Measurements from ENCODE around the gene PSIP1. TPM values are rescaled to one million over a fixed set of nuclear protein-coding genes. Genes with fewer than 3 reads are reported as not detected.

The PSIP1 gene
- polyA plus RNA-seq, 2 donors, result 14.4 to 15.0 TPM

DNA sequence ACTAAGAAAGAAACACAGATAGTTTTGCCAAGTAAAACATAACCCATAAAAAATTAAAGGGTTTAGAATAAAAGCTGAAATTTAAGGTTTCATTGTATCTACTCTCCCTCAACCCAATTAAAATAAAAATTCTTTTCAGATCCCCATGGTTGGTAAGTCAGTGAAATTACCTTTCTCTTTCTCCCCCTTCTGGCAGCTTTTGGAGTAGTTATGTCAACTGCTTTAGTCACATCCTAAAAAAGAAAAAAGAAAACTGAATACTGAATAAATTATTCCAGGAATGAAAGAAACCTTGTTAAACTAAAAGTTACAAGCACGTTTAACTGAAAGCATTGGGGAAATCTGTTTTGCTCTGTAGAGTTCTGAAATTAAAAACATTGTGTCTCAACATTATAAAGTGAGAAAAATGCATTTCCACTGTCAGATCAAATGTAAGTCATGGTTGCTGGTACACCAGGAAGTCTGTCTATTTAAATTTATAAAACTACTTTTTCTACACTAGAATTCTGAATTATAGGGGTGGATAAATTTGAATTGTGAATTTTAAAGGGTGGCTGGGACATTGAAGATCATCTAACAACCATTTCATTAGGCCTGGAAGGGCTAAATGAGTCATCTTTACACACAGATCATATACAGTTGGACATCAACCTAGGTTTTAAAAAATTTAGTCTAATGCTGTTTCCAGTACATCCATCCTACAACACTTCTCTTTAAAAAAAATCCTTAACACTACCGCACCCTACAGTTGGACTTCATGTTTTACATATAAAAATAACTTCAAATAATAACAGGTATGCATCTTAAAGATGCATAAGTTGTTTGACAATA, 24.7 kb downstream of the PSIP1 start:
- Histone ChIP-seq H3K4me1 (ENCODE audit: control insufficient read depth in 2 of 2, insufficient read depth in 2 of 2, low read length in 1 of 2) (no peaks in the 10 kb centered on the region), H3K27ac (ENCODE audit: low read depth in 2 of 2, low read length in 1 of 2) (no peak overlapping the region), H3K27me3 (ENCODE audit: control insufficient read depth in 1 of 2, insufficient read depth in 2 of 2, low read length in 2 of 2) (no peaks in the 10 kb centered on the region), H3K36me3 (ENCODE audit: control insufficient read depth in 2 of 2, insufficient read depth in 2 of 2, low read length in 1 of 2) (no peaks in the 10 kb centered on the region), H3K9me3 (ENCODE audit: control insufficient read depth in 2 of 2, insufficient read depth in 1 of 2, low read depth in 1 of 2, low read length in 1 of 2) (no peaks in the 10 kb centered on the region), H3K4me3 (ENCODE audit: low read depth in 1 of 2, low read length in 2 of 2) (no peak overlapping the region)
- 58 to 72% methylated on average over 2 of the region's 2 CpGs for WGBS, 2 donors

DNA sequence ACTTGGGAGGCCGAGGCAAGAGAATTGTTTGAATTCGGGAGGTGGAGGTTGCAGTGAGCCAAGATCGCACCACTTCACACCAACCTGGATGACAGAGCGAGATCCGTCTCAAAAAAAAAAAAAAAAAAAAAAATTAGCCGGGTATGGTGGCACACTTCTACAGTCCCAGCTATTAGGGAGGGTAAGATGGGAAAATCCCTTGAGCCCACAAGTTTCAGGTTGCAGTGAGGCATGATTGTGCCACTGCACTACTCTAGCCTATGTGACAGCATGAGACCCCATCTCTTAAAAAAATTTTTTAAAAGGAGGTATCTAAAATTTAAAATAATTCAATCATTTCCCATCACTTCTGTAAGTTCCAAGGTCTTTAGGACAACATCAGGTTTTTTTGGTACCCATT, 26.0 kb downstream of the PSIP1 start:
- WGBS, 2 donors, result 90 to 94% methylated on average over 6 of the region's 6 CpGs

DNA sequence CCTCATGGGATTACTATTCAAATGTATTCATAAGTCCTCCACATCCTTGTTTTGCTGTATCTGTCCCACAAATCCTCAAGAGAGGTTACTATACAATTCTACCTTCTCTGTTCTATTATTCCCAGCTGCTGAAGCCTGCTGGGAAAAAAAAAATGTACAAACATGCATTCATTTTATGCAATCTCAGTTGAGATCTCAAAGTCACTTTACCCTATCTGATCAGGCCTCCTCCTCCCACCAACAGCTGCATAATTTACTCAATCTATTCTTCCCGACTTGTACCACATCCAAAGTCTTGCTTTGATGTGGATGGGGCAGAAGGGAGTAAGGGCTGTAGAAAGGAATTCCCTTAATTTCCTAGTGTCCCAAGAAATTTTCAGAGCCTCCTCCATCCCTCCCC, 28.6 kb downstream of the PSIP1 start:
- no peaks in the 10 kb centered on the region for H3K9me3 ChIP-seq (ENCODE audit: control insufficient read depth in 2 of 2, insufficient read depth in 1 of 2, low read depth in 1 of 2, low read length in 1 of 2)
- H3K4me3 ChIP-seq (ENCODE audit: low read depth in 1 of 2, low read length in 2 of 2), result no peak overlapping the region
- H3K27ac ChIP-seq (ENCODE audit: low read depth in 2 of 2, low read length in 1 of 2), result no peak overlapping the region
- H3K4me1 ChIP-seq (ENCODE audit: control insufficient read depth in 2 of 2, insufficient read depth in 2 of 2, low read length in 1 of 2), result no peaks in the 10 kb centered on the region
- no peaks in the 10 kb centered on the region for H3K27me3 ChIP-seq (ENCODE audit: control insufficient read depth in 1 of 2, insufficient read depth in 2 of 2, low read length in 2 of 2)
- 67 to 76% methylated on average over 1 of the region's 1 CpG for WGBS, 2 donors
- H3K36me3 ChIP-seq (ENCODE audit: control insufficient read depth in 2 of 2, insufficient read depth in 2 of 2, low read length in 1 of 2), result no peaks in the 10 kb centered on the region

More for the DNA sequence above, 26.0 kb downstream of the PSIP1 start:
- no peak overlapping the region for H3K27ac ChIP-seq (ENCODE audit: low read depth in 2 of 2, low read length in 1 of 2)
- no peaks in the 10 kb centered on the region for H3K27me3 ChIP-seq (ENCODE audit: control insufficient read depth in 1 of 2, insufficient read depth in 2 of 2, low read length in 2 of 2)
- H3K36me3 ChIP-seq (ENCODE audit: control insufficient read depth in 2 of 2, insufficient read depth in 2 of 2, low read length in 1 of 2), result no peaks in the 10 kb centered on the region
- no peak overlapping the region for H3K4me3 ChIP-seq (ENCODE audit: low read depth in 1 of 2, low read length in 2 of 2)
- no peaks in the 10 kb centered on the region for H3K4me1 ChIP-seq (ENCODE audit: control insufficient read depth in 2 of 2, insufficient read depth in 2 of 2, low read length in 1 of 2)
- no peaks in the 10 kb centered on the region for H3K9me3 ChIP-seq (ENCODE audit: control insufficient read depth in 2 of 2, insufficient read depth in 1 of 2, low read depth in 1 of 2, low read length in 1 of 2)

DNA sequence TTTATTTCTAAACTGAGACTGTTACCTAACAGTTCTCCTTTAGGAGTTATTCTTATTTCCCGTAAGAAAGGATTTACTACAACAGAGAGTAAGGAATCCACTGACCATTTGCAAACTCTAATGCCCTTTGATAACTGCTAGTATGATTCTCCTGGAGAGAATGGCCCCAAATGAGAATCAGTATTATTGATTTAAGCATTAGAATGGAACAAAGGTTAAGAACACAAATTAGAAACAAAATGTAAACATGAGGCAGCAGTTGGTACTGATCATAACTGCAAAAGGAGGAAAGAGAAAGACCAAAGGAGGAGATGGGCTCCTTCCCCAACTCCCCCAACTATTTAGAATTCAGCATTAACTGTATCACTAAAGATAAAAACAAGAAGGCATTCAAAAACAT, 30.7 kb downstream of the PSIP1 start:
- H3K36me3 ChIP-seq (ENCODE audit: control insufficient read depth in 2 of 2, insufficient read depth in 2 of 2, low read length in 1 of 2), result no peaks in the 10 kb centered on the region
- H3K4me1 ChIP-seq (ENCODE audit: control insufficient read depth in 2 of 2, insufficient read depth in 2 of 2, low read length in 1 of 2), result no peaks in the 10 kb centered on the region
- H3K27ac ChIP-seq (ENCODE audit: low read depth in 2 of 2, low read length in 1 of 2), result no peak overlapping the region
- WGBS, 2 donors, result 84 to 90% methylated on average over 1 of the region's 1 CpG
- H3K27me3 ChIP-seq (ENCODE audit: control insufficient read depth in 1 of 2, insufficient read depth in 2 of 2, low read length in 2 of 2), result no peaks in the 10 kb centered on the region
- no peak overlapping the region for H3K4me3 ChIP-seq (ENCODE audit: low read depth in 1 of 2, low read length in 2 of 2)
- no peaks in the 10 kb centered on the region for H3K9me3 ChIP-seq (ENCODE audit: control insufficient read depth in 2 of 2, insufficient read depth in 1 of 2, low read depth in 1 of 2, low read length in 1 of 2)

DNA sequence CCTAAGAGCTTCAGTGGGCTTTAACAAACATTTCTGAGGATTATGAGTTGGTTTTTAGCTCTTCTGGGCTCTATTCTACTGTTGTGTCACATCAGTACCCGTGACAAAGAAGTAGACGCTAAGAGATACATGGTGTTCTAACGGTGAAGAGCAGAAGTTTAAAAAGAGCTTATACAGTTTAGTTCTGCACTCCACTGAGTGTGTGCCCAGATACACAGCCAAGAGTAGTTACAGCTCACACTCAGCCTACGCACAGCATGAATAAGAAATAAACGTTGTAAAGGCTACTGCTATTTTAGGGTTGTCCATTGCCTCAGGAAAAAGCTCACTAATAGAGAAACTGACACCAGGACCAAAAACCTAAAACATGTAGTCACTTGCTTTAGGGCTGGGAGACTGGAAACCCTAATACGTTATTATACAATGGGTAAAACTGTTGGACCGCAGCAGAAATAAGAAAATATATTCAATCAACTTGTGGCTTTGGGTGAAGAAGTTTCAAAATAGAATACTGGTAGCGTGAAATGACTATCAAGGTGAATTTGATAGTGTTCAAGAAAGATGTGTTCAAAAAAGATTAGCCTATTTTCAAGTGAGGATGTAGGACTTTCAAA, 34.7 kb downstream of the PSIP1 start:
- Histone ChIP-seq H3K4me1 (ENCODE audit: control insufficient read depth in 2 of 2, insufficient read depth in 2 of 2, low read length in 1 of 2) (no peaks in the 10 kb centered on the region), H3K27ac (ENCODE audit: low read depth in 2 of 2, low read length in 1 of 2) (no peak overlapping the region), H3K27me3 (ENCODE audit: control insufficient read depth in 1 of 2, insufficient read depth in 2 of 2, low read length in 2 of 2) (no peaks in the 10 kb centered on the region), H3K9me3 (ENCODE audit: control insufficient read depth in 2 of 2, insufficient read depth in 1 of 2, low read depth in 1 of 2, low read length in 1 of 2) (no peaks in the 10 kb centered on the region), H3K4me3 (ENCODE audit: low read depth in 1 of 2, low read length in 2 of 2) (no peak overlapping the region), H3K36me3 (ENCODE audit: control insufficient read depth in 2 of 2, insufficient read depth in 2 of 2, low read length in 1 of 2) (no peaks in the 10 kb centered on the region)
- WGBS, 2 donors, result 79 to 84% methylated on average over 8 of the region's 8 CpGs

DNA sequence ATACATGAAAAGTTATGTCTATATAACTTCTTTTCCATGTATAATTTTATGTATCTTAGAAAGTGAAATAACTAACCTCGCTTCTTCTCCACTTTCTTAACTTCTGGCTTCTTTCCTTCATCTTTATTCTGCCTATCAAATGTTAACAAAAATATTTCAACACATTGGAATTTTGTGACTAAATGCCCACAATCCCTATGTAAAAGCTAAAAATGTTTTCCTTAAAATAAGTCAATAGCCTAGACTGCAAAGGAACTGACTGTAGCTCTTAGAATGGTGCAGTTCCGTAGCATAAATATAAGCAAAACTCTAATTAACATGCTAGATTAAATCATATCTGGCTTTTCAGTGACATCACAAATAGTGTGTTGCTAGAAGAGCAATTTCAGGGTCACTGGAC, 40.9 kb downstream of the PSIP1 start:
- H3K27ac ChIP-seq (ENCODE audit: low read depth in 2 of 2, low read length in 1 of 2), result no peak overlapping the region
- WGBS, 2 donors, result 94 to 97% methylated on average over 2 of the region's 2 CpGs
- H3K9me3 ChIP-seq (ENCODE audit: control insufficient read depth in 2 of 2, insufficient read depth in 1 of 2, low read depth in 1 of 2, low read length in 1 of 2), result no peaks in the 10 kb centered on the region
- H3K4me1 ChIP-seq (ENCODE audit: control insufficient read depth in 2 of 2, insufficient read depth in 2 of 2, low read length in 1 of 2), result no peaks in the 10 kb centered on the region
- no peaks in the 10 kb centered on the region for H3K36me3 ChIP-seq (ENCODE audit: control insufficient read depth in 2 of 2, insufficient read depth in 2 of 2, low read length in 1 of 2)
- H3K4me3 ChIP-seq (ENCODE audit: low read depth in 1 of 2, low read length in 2 of 2), result no peak overlapping the region
- H3K27me3 ChIP-seq (ENCODE audit: control insufficient read depth in 1 of 2, insufficient read depth in 2 of 2, low read length in 2 of 2), result no peaks in the 10 kb centered on the region

DNA sequence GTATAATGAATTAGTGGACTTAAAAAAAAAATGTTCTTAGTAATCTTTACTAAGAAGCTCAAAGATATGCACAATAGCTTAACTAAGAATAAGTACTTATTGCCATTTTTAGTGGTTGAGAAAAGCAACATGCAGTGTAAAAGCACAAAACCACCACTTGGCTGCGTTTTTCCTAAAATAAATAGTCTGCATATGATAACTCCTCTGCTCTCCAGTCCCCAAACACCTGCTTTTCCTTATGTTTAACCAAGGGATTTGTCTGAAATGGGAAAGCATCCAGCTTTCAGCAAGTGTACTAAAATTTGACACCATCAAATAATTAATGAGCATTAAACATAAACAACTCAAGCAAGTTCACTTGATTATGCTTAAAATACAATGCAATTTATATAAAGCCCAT, 41.4 kb downstream of the PSIP1 start:
- 62 to 84% methylated on average over 1 of the region's 1 CpG for WGBS, 2 donors
- Histone ChIP-seq H3K4me1 (ENCODE audit: control insufficient read depth in 2 of 2, insufficient read depth in 2 of 2, low read length in 1 of 2) (no peaks in the 10 kb centered on the region), H3K4me3 (ENCODE audit: low read depth in 1 of 2, low read length in 2 of 2) (no peak overlapping the region), H3K9me3 (ENCODE audit: control insufficient read depth in 2 of 2, insufficient read depth in 1 of 2, low read depth in 1 of 2, low read length in 1 of 2) (no peaks in the 10 kb centered on the region), H3K36me3 (ENCODE audit: control insufficient read depth in 2 of 2, insufficient read depth in 2 of 2, low read length in 1 of 2) (no peaks in the 10 kb centered on the region), H3K27ac (ENCODE audit: low read depth in 2 of 2, low read length in 1 of 2) (no peak overlapping the region), H3K27me3 (ENCODE audit: control insufficient read depth in 1 of 2, insufficient read depth in 2 of 2, low read length in 2 of 2) (no peaks in the 10 kb centered on the region)

DNA sequence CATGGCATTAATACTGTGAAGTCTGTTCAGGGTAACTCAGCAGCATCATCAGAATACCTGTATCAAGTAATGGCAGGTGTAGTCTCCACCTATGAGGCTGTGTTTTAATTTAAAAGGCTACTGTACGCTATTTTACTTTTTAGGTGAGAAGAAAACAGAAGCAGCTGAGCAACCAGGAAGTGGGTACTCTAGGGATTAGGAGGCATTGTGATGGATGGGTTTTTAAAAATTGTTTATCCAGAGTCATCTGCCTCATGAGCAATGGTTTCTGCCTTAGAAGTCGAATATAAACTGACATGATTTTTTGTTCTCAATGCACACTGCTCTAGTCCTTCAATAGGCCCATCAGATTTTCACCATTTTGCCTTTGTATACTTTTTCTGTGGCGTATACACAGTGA, 42.6 kb downstream of the PSIP1 start:
- Histone ChIP-seq H3K4me3 (ENCODE audit: low read depth in 1 of 2, low read length in 2 of 2) (no peak overlapping the region), H3K9me3 (ENCODE audit: control insufficient read depth in 2 of 2, insufficient read depth in 1 of 2, low read depth in 1 of 2, low read length in 1 of 2) (no peaks in the 10 kb centered on the region), H3K4me1 (ENCODE audit: control insufficient read depth in 2 of 2, insufficient read depth in 2 of 2, low read length in 1 of 2) (no peaks in the 10 kb centered on the region), H3K27ac (ENCODE audit: low read depth in 2 of 2, low read length in 1 of 2) (no peak overlapping the region), H3K36me3 (ENCODE audit: control insufficient read depth in 2 of 2, insufficient read depth in 2 of 2, low read length in 1 of 2) (no peaks in the 10 kb centered on the region), H3K27me3 (ENCODE audit: control insufficient read depth in 1 of 2, insufficient read depth in 2 of 2, low read length in 2 of 2) (no peaks in the 10 kb centered on the region)
- WGBS, 2 donors, result 74 to 82% methylated on average over 3 of the region's 3 CpGs

DNA sequence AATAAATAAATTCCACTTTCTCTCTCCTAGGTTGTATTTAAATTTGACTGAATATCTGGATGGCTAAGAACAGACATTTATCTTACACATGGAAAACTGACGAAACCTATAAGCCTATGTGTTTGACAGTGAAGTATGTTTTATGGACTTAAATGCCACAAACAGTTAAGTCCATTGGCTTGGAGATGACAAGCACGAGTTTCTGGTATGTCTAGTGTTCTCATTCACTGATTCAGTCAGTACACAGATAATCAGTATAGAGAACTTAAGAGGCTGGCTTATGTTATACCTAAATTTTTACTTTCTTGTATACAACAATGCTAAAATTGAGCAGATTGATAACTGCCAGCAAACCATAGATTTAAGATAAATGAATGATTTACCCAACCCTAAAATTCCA, 49.2 kb downstream of the PSIP1 start:
- peaks cover 0 to 5% of the 10 kb centered on the region in 2 donors for H3K36me3 ChIP-seq (ENCODE audit: control insufficient read depth in 2 of 2, insufficient read depth in 2 of 2, low read length in 1 of 2)

DNA sequence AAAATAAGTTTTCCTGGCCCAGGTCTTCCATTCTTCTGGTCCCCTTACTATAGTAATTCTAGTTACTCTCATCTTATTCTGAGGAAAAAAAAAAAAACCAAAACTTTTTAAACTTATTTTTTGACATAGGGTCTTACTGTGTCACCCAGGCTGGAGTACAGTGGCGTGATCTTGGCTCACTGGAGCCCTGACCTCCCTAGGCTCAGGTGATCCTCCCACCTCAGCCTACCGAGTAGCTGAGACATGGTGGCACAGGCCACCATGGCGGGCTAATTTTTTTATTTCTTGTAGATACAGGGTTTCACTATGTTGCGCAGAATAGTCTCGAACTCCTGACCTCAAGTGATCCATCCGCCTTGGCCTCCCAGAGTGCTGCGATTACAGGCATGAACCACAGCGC, 49.7 kb downstream of the PSIP1 start:
- WGBS, 2 donors, result 94 to 96% methylated on average over 8 of the region's 8 CpGs
- Histone ChIP-seq H3K36me3 (ENCODE audit: control insufficient read depth in 2 of 2, insufficient read depth in 2 of 2, low read length in 1 of 2) (peaks cover 0 to 5% of the 10 kb centered on the region in 2 donors), H3K4me1 (ENCODE audit: control insufficient read depth in 2 of 2, insufficient read depth in 2 of 2, low read length in 1 of 2) (no peaks in the 10 kb centered on the region), H3K9me3 (ENCODE audit: control insufficient read depth in 2 of 2, insufficient read depth in 1 of 2, low read depth in 1 of 2, low read length in 1 of 2) (no peaks in the 10 kb centered on the region), H3K27me3 (ENCODE audit: control insufficient read depth in 1 of 2, insufficient read depth in 2 of 2, low read length in 2 of 2) (no peaks in the 10 kb centered on the region), H3K4me3 (ENCODE audit: low read depth in 1 of 2, low read length in 2 of 2) (no peak overlapping the region), H3K27ac (ENCODE audit: low read depth in 2 of 2, low read length in 1 of 2) (no peak overlapping the region)

More for the DNA sequence above, 49.2 kb downstream of the PSIP1 start:
- Histone ChIP-seq H3K4me3 (ENCODE audit: low read depth in 1 of 2, low read length in 2 of 2) (no peak overlapping the region), H3K27me3 (ENCODE audit: control insufficient read depth in 1 of 2, insufficient read depth in 2 of 2, low read length in 2 of 2) (no peaks in the 10 kb centered on the region), H3K9me3 (ENCODE audit: control insufficient read depth in 2 of 2, insufficient read depth in 1 of 2, low read depth in 1 of 2, low read length in 1 of 2) (no peaks in the 10 kb centered on the region), H3K4me1 (ENCODE audit: control insufficient read depth in 2 of 2, insufficient read depth in 2 of 2, low read length in 1 of 2) (no peaks in the 10 kb centered on the region), H3K27ac (ENCODE audit: low read depth in 2 of 2, low read length in 1 of 2) (no peak overlapping the region)
- WGBS, 2 donors, result 60 to 64% methylated on average over 2 of the region's 2 CpGs

Data from esophagus (tissue), 2 donors.